H1 (cell line): Measurements from ENCODE around the gene GDE1. TPM values are rescaled to one million over a fixed set of nuclear protein-coding genes. Genes with fewer than 3 reads are reported as not detected.

Experiments
- CTCF ChIA-PET: fragments of 300-600 bp; sonication (Branson Sonifier 250); formaldehyde crosslinking; loops from one replicate; lab custom pipeline; 2021; ENCODE audit not compliant: partially characterized antibody; lab: Charles Lee
- POLR2A ChIA-PET: fragments of 300-600 bp; sonication (Branson Sonifier 250); formaldehyde crosslinking; loops from one replicate; lab custom pipeline; 2021; ENCODE audit warnings: inconsistent platforms; ENCODE audit not compliant: partially characterized antibody; lab: Charles Lee
- DNase-seq, 2 experiments: peaks; one replicate each; pipeline versions ENCODE4 v3.0.0 to v3.0.0-alpha.2; 2010 to 2022; ENCODE audit warnings: low spot score in 2 of 2, low read depth in 1 of 2, mixed read lengths in 1 of 2
- FAIRE-seq: peaks from 2 replicates; lab custom pipeline; 2011; peaks lifted over from hg19 to GRCh38; lab: Jason Lieb, UNC
- H2AFZ ChIP-seq: 2 replicates; pipeline ENCODE4 v1.8.1; 2012; ENCODE audit warnings: low read length, inconsistent platforms
- H2AK5ac ChIP-seq: 2 replicates; pipeline ENCODE4 v1.6.1; 2013; ENCODE audit warnings: low read depth, low read length
- H2BK120ac ChIP-seq: replicated peaks from 2 replicates; pipeline ENCODE3; 2013; ENCODE audit warnings: low read depth, low read length, inconsistent platforms
- H2BK12ac ChIP-seq: 2 replicates; pipeline ENCODE4 v1.6.1; 2013; ENCODE audit warnings: low read depth, low read length
- H2BK15ac ChIP-seq: 2 replicates; pipeline ENCODE4 v1.6.1; 2013; ENCODE audit warnings: low read length
- H2BK20ac ChIP-seq: 2 replicates; pipeline ENCODE4 v1.6.1; 2013; ENCODE audit warnings: low read length
- H2BK5ac ChIP-seq: 2 replicates; pipeline ENCODE4 v1.6.1; 2013; ENCODE audit warnings: low read depth, low read length
- H3K14ac ChIP-seq: 2 replicates; pipeline ENCODE4 v1.6.1; 2013; ENCODE audit warnings: inconsistent platforms; ENCODE audit not compliant: insufficient read length
- H3K18ac ChIP-seq: 2 replicates; pipeline ENCODE4 v1.6.1; 2013; ENCODE audit warnings: low read length; ENCODE audit errors: extremely low read depth
- H3K23ac ChIP-seq: 2 replicates; pipeline ENCODE4 v1.6.1; 2013; ENCODE audit warnings: inconsistent platforms; ENCODE audit not compliant: insufficient read length
- H3K23me2 ChIP-seq: 2 replicates; pipeline ENCODE4 v1.6.1; 2013; ENCODE audit warnings: low read depth, low read length
- H3K27ac ChIP-seq: 2 replicates; pipeline ENCODE4 v1.6.1; 2011; ENCODE audit warnings: low read depth, low read length, inconsistent platforms
- H3K27me3 ChIP-seq, 4 experiments: replicated peaks in 1 of 4; 1 replicate in 1 of 4; 2 replicates in 3 of 4; pipeline versions ENCODE4 v1.6.1 to v1.8.1; 2011 to 2013; ENCODE audit warnings: low read length in 3 of 4, mild to moderate bottlenecking in 3 of 4, inconsistent platforms in 2 of 4, mixed read lengths in 2 of 4, moderate library complexity in 1 of 4; ENCODE audit not compliant: control insufficient read depth in 3 of 4, insufficient read depth in 3 of 4; ENCODE audit errors: extremely low read depth in 1 of 4
- H3K36me3 ChIP-seq, 4 experiments: 2 replicates each; pipeline versions ENCODE4 v1.6.1 to v1.8.1; 2011 to 2013; ENCODE audit warnings: mild to moderate bottlenecking in 4 of 4, low read length in 3 of 4, moderate library complexity in 2 of 4, control low read depth in 1 of 4, inconsistent platforms in 1 of 4; ENCODE audit not compliant: insufficient read depth in 4 of 4, control insufficient read depth in 2 of 4
- H3K4ac ChIP-seq: replicated peaks from 2 replicates; pipeline ENCODE3; 2013; ENCODE audit warnings: low read length, low read depth, mixed read lengths, inconsistent platforms; ENCODE audit not compliant: insufficient read length
- H3K4me1 ChIP-seq, 4 experiments: replicated peaks in 1 of 4; 1 replicate in 1 of 4; 2 replicates in 3 of 4; pipeline versions ENCODE4 v1.6.1 to v1.8.1; 2011 to 2013; ENCODE audit warnings: low read length in 3 of 4, inconsistent platforms in 2 of 4, mixed read lengths in 1 of 4; ENCODE audit not compliant: insufficient read depth in 4 of 4, control insufficient read depth in 3 of 4
- H3K4me2 ChIP-seq, 2 experiments: 2 replicates each; pipeline versions ENCODE4 v1.6.1 to v1.8.1; 2011 to 2013; ENCODE audit warnings: low read depth in 2 of 2, low read length in 2 of 2, control low read depth in 1 of 2, inconsistent platforms in 1 of 2, mild to moderate bottlenecking in 1 of 2; ENCODE audit not compliant: insufficient read depth in 1 of 2
- H3K4me3 ChIP-seq, 4 experiments: fragments of 200-600, 300-600 bp in 1 of 4; sonication (generic), shearing (Covaris generic), sonication (Bioruptor Twin) in 1 of 4; 2 replicates each; pipeline versions ENCODE4 v1.5.1 to v1.8.1; 2011 to 2016; ENCODE audit warnings: low read length in 4 of 4, low read depth in 3 of 4, control low read depth in 2 of 4, inconsistent platforms in 2 of 4, mild to moderate bottlenecking in 2 of 4, mixed read lengths in 1 of 4, moderate library complexity in 1 of 4; ENCODE audit not compliant: insufficient read depth in 2 of 4; ENCODE audit errors: extremely low read depth in 1 of 4
- H3K56ac ChIP-seq: replicated peaks from 2 replicates; pipeline ENCODE3; 2013; ENCODE audit warnings: low read depth, mild to moderate bottlenecking, mixed read lengths, low read length, inconsistent platforms; ENCODE audit not compliant: insufficient read length
- H3K79me1 ChIP-seq: 2 replicates; pipeline ENCODE4 v1.6.1; 2013; ENCODE audit warnings: low read depth, low read length, control low read depth
- H3K79me2 ChIP-seq, 2 experiments: 2 replicates each; pipeline versions ENCODE4 v1.6.1 to v1.8.1; 2012 to 2013; ENCODE audit warnings: low read length in 2 of 2, mild to moderate bottlenecking in 2 of 2, inconsistent platforms in 1 of 2; ENCODE audit not compliant: insufficient read depth in 2 of 2, control insufficient read depth in 1 of 2
- H3K9ac ChIP-seq, 4 experiments: replicated peaks in 1 of 4; 1 replicate in 1 of 4; 2 replicates in 3 of 4; pipeline versions ENCODE4 v1.6.1 to v1.8.1; 2011 to 2013; ENCODE audit warnings: low read depth in 3 of 4, low read length in 3 of 4, control low read depth in 2 of 4, mild to moderate bottlenecking in 2 of 4, moderate library complexity in 2 of 4, inconsistent platforms in 1 of 4; ENCODE audit errors: extremely low read depth in 1 of 4
- H3K9me3 ChIP-seq, 2 experiments: 2 replicates each; pipeline versions ENCODE4 v1.6.1 to v1.8.1; 2012 to 2013; ENCODE audit warnings: mild to moderate bottlenecking in 2 of 2, moderate library complexity in 2 of 2, control low read depth in 1 of 2, inconsistent platforms in 1 of 2, low read depth in 1 of 2, low read length in 1 of 2, mixed read lengths in 1 of 2; ENCODE audit not compliant: insufficient read depth in 2 of 2
- H4K20me1 ChIP-seq, 2 experiments: replicated peaks in 1 of 2; 2 replicates each; pipeline versions ENCODE3 to v1.8.1; 2011 to 2013; ENCODE audit warnings: inconsistent platforms in 2 of 2, low read length in 2 of 2, mild to moderate bottlenecking in 1 of 2; ENCODE audit not compliant: insufficient read depth in 2 of 2, control insufficient read depth in 1 of 2
- H4K5ac ChIP-seq: 2 replicates; pipeline ENCODE4 v1.6.1; 2013; ENCODE audit warnings: low read length, low read depth, mixed read lengths, inconsistent platforms; ENCODE audit not compliant: insufficient read length
- H4K8ac ChIP-seq: 2 replicates; pipeline ENCODE4 v1.8.0; 2013; ENCODE audit warnings: mild to moderate bottlenecking, moderate library complexity, low read length, inconsistent platforms; ENCODE audit not compliant: insufficient read depth; ENCODE audit errors: extremely low read depth
- H4K91ac ChIP-seq: replicated peaks from 2 replicates; pipeline ENCODE3; 2013; ENCODE audit warnings: low read length, mixed read lengths, inconsistent platforms; ENCODE audit not compliant: insufficient read length
- CBX5 ChIP-seq: fragments of 300-800, 300-1000 bp; sonication (generic); IDR thresholded peaks from 2 replicates; pipeline ENCODE4 v1.7.1; 2016; ENCODE audit warnings: antibody characterized with exemption, low read length, low read depth
- WGBS, 2 experiments: shearing (Covaris generic) in 1 of 2; methylation state at CpG; one replicate each; pipeline versions ENCODE4 v1.1.6 to v1.1.7; 2013 to 2015; ENCODE audit warnings: low lambda C conversion rate in 2 of 2, mixed read lengths in 2 of 2, inconsistent platforms in 1 of 2, low coverage in 1 of 2, missing lambda C conversion rate in 1 of 2; ENCODE audit not compliant: insufficient replicate concordance in 2 of 2, insufficient coverage in 1 of 2, insufficient read length in 1 of 2; ENCODE audit errors: extremely low coverage in 1 of 2, missing lambda C conversion rate in 1 of 2; 5-methylcytosine and 5-hydroxymethylcytosine counted together
- polyA plus RNA-seq, 7 experiments: library from polyadenylated mRNA; depleted of rRNA in 3 of 7; stranded (reverse) in 5 of 7; unstranded in 2 of 7; fragments of >200 nt in 5 of 7; fragments of 200-250 nt in 2 of 7; gene quantifications; 1 replicate in 5 of 7; 2 replicates in 1 of 7; 4 replicates in 1 of 7; pipeline versions ENCODE4 v1.2.1 to v1.2.3, GENCODE V29; 2011 to 2013; ENCODE audit warnings: missing spikeins in 2 of 7, mixed read lengths in 2 of 7
- total RNA-seq: library from RNA; stranded (reverse); fragmentation: NEBNext Ultra II Directional; extraction: Animal tissue kit (Norgen Biotek cat#: 25700); gene quantifications from 2 replicates; pipeline ENCODE4 v1.2.1, GENCODE V29; 2021
- TF ChIP-seq, protein P1 (sequence below), 3 experiments: IDR thresholded peaks; 1 replicate in 2 of 3; 2 replicates in 1 of 3; pipeline versions ENCODE4 v1.5.1 to v1.6.1; 2011; ENCODE audit warnings: low read length in 3 of 3, mild to moderate bottlenecking in 3 of 3, inconsistent platforms in 2 of 3, low read depth in 1 of 3, moderate library complexity in 1 of 3; ENCODE audit not compliant: insufficient read depth in 1 of 3; ENCODE audit errors: control extremely low read depth in 1 of 3

GDE1 gene
- total and polyA plus RNA-seq, 2 of the 8 experiments (the other 6 are each of a cell fraction or from before 2014, with no cell fraction given) = 29.2 to 70.8 TPM

DNA sequence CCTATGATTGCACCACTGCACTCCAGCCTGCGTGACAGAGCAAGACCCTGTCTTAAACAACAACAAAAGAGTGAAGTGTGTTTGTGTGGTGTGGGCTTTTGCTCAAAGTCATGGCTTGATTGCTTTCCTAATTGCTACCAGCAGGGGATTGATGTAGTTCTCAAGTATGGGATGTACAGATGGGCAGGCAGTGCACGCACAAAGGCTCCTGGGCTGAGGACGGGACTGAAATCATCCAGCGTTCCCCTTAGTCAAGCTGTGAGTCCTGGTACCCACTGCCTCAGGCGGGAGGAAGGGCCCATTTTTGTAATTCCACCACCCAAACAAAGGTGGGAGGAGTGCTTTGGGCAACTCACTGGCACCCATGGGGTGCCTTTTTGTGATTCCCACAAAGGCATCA lies 47.3 kb downstream of the GDE1 start:
- WGBS, 2 experiments = 89% methylated on average over 5 of the region's 5 CpGs; no CpG with 5 or more reads in 1 of the 2 experiments
- no peak for DNase-seq
- POLR2A ChIA-PET = no interaction called here
- Histone ChIP-seq H4K8ac (peak overlapping the region; percentile 48; the same call in 1 of the 2 replicates), H3K79me1 (no peaks in the 10 kb centered on the region), H2AK5ac (no peak overlapping the region), H4K5ac (no peak overlapping the region), H3K9me3 (peaks cover 0 to under 1% of the 10 kb centered on the region in 2 experiments; a peak in 1 of 4 replicates), H3K27me3 (no peaks in the 10 kb centered on the region), H3K27ac (no peak overlapping the region), H2AFZ (no peak overlapping the region), H3K23me2 (no peaks in the 10 kb centered on the region; the same call in 1 of the 2 replicates), H3K79me2 (no peaks in the 10 kb centered on the region), H2BK15ac (no peak overlapping the region), H3K9ac (no peak overlapping the region), H2BK20ac (no peak overlapping the region), H2BK120ac (no peak overlapping the region), H3K14ac (no peak overlapping the region), H4K91ac (no peak overlapping the region), H3K4me2 (no peak overlapping the region), H4K20me1 (no peaks in the 10 kb centered on the region), H2BK12ac (no peak overlapping the region), H3K36me3 (no peaks in the 10 kb centered on the region), H3K18ac (no peak overlapping the region), H3K4ac (no peak overlapping the region), H3K23ac (no peak overlapping the region), H3K4me1 (no peaks in the 10 kb centered on the region; a peak in 1 of 7 replicates), H2BK5ac (no peak overlapping the region), H3K56ac (no peak overlapping the region), H3K4me3 (no peak overlapping the region)
- TF ChIP-seq, protein P1, sequence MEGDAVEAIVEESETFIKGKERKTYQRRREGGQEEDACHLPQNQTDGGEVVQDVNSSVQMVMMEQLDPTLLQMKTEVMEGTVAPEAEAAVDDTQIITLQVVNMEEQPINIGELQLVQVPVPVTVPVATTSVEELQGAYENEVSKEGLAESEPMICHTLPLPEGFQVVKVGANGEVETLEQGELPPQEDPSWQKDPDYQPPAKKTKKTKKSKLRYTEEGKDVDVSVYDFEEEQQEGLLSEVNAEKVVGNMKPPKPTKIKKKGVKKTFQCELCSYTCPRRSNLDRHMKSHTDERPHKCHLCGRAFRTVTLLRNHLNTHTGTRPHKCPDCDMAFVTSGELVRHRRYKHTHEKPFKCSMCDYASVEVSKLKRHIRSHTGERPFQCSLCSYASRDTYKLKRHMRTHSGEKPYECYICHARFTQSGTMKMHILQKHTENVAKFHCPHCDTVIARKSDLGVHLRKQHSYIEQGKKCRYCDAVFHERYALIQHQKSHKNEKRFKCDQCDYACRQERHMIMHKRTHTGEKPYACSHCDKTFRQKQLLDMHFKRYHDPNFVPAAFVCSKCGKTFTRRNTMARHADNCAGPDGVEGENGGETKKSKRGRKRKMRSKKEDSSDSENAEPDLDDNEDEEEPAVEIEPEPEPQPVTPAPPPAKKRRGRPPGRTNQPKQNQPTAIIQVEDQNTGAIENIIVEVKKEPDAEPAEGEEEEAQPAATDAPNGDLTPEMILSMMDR (IDR thresholded peaks at IDR 0.05; ENCODE audit: control extremely low read depth in 1 of 3, insufficient read depth in 1 of 3, low read depth in 1 of 3, low read length in 3 of 3) = peak in 1 of 3 experiments; percentile 14; a peak in 1 of 4 replicates
- TF ChIP-seq CBX5 = no peak
- FAIRE-seq = no peak
- CTCF ChIA-PET = interaction anchor here (1.0 to 2.3 kb wide), 4 partner anchors 23 to 50 kb away, joined by 3 to 8 read pairs (median 6); no protein-coding TSS in a partner anchor
